Epidermal melanocyte (primary cell): ENCODE measurements around the gene ZNF205.

Experiments used
- DNase-seq: peaks from one replicate; pipeline ENCODE4 v3.0.0; 2011; ENCODE audit warnings: low spot score; ENCODE audit not compliant: insufficient read length

ZNF205 gene

DNA sequence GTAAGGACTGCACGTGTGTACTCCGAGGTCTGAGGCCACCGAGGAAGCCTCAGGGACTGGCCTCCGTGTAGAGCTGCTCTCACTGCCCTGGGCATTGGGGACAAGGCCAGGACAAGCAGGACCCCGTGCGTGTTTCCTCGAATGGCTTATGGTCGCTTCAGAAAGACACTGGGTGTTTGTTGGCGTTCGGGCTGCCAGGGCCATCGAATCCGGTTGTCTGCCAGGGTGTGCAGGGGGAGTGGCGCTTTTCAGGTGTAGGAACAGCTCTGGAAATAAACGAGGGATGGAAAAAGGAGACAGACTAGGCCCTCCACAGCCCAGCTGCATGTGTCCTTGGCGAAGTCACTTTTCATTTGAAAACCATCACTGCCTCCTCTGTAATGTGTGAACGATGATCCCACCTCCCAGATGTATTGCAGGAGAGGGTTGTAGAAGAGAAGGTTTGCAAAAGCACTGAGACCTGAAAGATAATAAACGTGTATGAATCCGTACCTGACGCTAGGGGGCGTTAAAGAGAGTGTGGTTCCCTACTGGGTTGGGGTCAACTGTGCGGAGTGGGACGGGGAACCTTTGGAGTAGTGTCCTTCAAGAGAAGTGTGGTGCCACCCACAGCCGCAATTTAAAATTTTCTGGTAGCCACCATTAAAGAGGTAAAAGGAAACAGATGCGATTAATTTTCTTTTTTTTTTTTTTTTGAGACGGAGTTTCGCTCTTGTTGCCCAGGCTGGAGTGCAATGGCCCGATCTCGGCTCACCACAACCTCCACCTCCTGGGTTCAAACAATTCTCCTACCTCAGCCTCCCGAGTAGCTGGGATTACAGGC, 11.2 kb upstream of the ZNF205 start:
- no peak for DNase-seq

DNA sequence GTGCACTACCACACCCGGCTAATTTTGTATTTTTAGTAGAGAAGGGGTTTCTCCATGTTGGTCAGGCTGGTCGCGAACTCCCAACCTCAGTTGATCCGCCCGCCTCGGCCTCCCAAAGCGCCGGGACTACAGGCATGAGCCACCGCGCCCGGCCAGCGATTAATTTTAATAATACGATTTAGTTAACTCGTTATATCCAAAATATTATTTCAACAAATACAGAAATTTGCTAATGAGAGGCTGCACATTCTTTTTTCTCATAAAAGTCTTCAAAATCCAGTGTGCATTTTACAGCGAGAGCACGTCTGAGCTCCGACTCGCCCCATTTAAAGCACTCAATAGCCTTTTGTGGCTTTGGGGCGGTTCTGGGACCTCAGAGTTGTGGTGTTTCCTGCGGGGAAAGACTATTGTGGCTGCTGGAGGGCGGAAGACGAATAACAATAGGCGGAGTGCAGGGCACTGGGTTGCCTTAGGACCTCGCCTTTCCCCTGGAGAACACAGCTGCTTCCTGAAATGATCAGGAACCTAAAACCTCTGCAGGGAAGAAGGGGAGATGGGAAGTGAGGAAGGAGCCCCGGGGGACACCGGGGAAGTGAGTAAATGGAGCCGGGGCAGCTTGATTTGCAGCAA, 10.4 kb upstream of the ZNF205 start:
- DNase-seq = no peak

DNA sequence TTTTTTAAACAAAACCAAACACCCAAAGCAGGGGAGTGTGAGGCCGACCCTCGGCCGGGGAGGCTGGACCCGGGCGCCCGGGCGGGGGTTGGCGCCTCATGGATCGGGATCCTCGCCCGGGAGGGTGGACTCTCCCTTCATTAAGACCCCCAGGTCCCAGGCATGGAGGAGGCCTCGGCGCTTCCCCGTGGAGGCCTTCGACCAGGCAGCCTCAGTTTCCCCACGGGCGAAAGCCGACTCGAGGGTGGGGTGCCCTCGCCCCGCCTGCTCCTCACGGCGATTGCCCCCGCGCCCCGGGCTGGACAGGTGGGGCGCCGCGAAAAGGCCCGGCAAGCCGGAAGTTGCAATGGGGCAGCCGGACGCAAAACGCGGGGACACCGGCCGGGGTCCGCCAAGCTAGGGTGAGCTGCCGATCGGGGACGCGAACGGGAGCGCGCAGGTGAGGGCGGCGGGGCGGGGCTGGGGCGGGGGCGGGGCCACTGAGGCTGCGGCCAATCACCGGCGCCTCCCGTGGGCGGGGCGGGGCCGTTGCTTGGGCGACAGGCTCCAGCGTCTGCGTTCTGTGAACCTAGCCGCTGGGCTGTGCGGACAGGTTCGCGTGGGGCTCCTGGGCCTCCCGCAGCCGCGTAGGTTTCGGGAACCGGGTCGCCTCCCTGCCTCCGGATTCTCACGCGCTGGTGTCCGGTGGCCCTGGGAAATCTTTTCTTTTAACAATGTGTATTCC, 6.0 kb upstream of the ZNF205 start:
- DNase-seq = peak; percentile 94

DNA sequence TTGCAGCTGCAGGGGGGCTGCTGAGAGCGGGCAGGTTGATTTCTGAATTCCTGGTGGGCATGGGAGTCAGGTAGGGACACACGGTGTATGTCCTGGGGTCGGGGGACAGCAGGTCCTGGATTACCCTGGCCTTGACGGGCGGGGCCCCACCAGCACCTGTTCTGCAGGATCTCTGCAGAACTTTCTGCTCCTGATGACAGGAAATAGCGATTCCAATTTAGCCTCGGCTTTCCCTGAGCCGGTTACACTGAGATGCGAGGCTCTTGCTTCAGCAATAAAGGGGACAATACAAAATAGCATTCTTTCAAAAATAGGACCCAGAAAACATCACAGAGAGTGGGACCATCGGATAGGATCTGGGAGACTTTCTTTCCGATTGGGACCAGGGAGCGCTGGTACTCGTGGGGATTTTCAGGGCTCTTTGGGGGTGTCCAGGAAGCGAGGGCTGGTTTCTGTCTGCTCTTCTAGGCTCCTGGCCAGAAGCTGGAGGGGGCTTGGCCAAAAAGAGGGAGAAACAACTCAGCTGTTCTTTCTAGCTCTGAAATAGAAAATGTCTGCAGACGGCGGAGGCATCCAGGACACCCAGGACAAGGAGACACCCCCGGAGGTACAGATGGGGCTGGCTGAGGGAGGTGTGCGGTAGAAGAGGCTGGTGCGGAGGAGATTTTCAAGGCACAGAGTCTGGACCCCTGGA, 642 bp downstream of the ZNF205 start:
- DNase-seq = no peak

DNA sequence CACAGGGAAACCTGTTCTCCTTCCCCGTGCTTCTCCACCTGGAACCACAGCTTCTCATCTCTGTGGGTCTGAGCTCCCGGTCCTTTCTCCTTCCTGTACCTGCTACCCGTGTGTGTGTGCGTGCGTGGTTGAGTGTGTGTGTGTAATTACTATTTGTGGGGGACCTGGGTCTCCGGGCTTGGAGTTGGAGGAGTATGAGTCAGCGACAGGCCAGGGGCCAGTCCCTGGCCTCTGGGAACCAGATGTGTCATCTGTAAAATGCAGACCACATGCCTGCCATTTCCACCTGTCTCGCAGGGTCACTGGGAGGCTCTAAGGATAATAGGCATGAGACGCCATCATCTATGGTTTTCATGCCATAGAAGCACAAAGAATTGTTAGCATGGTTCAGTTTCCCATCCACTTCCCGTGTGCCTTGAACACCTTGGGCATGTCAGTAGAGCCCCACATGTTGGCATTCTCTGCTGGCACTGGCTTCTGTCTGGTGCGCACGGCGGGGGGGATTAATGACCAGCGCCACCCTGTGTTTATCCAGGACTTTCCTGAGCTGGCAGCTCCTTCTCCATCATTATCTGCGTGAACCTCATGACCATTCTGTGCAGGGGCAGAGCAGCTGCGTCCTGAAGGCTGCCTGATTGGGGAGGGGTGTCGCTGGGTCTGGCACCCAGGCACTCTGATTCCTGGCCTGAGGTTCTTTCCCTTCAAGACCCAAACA, 1.5 kb downstream of the ZNF205 start:
- DNase-seq = no peak

DNA sequence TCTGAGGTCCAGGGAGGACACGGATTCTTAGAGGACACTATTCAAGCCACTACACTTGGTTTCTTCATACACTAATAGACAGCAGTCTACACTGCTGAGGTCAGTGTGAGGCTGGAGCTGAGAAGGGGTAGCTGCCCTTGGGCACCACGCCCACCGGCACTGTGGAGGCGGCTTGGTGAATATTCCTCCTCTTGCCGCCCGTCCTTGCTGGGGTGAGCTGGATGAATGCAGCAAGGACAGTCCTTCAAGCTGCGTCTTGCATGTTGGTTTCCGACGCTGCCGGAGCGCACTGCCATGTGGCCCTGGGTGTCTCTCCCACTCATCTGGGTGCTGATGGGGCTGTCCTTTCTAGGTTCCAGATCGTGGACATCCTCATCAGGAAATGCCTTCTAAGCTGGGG, 2.6 kb downstream of the ZNF205 start:
- no peak for DNase-seq

DNA sequence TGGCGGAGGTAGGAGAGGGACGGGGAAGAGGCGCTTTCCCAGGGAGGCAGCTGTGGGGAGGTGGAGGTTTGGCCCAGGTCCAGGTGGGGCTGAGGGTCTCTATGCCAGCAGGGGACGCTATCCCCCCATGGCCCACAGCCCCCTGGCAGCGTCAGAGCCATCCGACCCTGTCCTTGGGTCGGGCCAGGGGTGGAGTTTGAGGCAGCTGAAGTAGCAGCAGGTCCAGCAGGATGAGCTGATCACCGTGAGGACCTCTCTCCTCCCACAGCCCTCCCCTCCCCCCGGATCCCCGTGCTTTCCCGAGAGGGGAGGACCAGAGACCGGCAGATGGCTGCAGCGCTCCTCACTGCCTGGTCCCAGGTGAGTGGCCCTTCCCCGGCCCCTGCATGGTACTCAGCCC, 3.2 kb downstream of the ZNF205 start:
- no peak for DNase-seq

DNA sequence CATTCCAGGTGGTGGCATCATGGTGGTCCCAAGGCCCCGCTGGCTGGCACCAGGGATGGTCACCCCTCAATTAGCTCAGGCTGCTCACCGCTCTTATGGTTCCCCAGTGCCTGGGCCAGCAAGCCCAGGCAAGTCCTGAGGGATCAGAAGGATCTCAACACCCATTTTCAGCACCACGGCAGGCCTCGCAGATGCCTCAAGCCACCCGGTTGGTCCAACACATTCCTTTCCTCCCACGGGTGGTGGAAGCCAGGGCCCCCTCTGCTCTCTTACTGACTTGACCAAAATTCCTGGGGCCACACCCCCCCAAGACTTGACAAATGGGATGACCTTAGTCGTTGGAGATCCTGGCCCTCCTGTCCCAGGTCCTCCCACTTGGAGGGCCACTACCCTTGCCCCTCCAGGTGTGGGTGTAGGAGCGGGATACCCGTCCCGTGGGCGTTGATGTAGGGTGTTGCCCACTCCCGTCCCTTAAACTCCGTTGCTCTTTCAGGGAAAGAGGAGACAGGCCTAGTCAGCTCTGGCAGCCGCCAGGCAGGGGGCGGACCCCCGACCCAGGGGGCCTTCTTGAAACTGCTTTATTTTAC, 5.9 kb downstream of the ZNF205 start:
- no peak for DNase-seq

DNA sequence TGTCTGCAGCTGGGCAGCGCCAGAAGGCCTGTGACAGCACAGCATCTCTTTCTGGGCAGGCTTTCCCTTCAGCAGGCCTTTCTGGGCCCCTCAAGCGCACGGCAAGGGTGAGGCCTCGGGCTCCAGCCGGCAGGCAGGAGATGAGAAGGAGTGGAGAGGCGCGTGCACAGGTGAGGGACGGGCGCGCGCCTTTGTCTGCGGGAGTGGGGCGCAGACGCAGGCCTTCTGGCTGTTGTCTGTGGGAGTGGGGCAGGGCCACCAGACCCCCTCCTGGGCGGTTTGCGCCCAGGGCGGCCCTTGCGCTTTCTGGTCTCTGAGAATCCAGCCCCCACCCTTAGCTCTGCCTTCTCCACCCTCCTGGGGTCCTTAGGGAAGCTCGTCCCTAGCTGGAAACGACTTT, 6.5 kb downstream of the ZNF205 start:
- DNase-seq = no peak

DNA sequence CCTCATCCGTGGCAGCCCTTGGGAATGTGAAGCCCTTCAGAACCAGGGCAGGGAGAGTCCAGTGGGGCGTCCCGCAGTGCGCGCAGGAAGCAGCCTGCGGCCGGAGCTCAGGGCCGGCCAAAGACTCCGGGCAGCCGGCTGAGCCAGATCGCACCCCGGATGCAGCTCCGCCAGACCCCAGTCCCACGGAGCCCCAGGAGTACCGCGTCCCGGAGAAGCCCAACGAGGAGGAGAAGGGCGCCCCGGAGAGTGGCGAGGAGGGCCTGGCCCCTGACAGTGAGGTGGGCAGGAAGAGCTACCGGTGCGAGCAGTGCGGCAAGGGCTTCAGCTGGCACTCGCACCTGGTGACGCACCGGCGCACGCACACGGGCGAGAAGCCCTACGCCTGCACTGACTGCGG, 6.9 kb downstream of the ZNF205 start:
- DNase-seq = no peak

DNA sequence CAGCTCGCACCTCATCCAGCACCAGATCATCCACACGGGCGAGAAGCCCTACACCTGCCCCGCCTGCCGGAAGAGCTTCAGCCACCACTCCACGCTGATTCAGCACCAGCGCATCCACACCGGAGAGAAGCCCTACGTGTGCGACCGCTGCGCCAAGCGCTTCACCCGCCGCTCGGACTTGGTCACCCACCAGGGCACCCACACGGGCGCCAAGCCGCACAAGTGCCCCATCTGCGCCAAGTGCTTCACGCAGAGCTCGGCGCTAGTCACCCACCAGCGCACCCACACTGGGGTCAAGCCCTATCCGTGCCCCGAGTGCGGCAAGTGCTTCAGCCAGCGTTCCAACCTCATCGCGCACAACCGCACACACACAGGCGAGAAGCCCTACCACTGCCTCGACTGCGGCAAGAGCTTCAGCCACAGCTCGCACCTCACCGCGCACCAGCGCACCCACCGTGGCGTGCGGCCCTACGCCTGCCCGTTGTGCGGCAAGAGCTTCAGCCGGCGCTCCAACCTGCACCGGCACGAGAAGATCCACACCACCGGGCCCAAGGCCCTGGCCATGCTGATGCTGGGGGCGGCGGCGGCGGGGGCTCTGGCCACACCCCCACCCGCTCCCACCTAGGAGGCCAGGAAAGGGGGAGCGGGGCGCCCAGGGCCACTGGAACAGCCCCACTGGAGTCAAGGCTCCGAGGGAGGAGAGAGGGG, 7.5 kb downstream of the ZNF205 start:
- DNase-seq = no peak

DNA sequence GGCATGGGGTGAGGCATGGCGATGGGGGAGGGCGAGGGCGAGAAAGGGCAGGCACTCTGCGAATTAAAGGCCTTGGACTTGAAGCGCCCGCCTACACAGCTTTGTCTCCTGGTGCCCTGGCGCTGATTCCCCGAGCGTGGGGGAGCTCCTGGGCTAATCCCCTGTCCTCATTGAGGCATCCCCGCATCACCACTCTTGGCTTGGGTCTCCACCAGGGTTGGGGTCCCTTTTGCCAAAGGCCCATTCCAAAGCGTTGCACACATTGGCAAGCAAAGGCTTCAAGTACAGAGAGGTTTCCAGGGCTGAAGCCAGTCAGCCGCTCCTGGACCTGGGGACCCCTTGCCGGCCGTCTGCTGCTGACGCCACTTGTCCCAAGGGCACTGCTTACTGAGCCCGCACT, 8.0 kb downstream of the ZNF205 start:
- DNase-seq = no peak

DNA sequence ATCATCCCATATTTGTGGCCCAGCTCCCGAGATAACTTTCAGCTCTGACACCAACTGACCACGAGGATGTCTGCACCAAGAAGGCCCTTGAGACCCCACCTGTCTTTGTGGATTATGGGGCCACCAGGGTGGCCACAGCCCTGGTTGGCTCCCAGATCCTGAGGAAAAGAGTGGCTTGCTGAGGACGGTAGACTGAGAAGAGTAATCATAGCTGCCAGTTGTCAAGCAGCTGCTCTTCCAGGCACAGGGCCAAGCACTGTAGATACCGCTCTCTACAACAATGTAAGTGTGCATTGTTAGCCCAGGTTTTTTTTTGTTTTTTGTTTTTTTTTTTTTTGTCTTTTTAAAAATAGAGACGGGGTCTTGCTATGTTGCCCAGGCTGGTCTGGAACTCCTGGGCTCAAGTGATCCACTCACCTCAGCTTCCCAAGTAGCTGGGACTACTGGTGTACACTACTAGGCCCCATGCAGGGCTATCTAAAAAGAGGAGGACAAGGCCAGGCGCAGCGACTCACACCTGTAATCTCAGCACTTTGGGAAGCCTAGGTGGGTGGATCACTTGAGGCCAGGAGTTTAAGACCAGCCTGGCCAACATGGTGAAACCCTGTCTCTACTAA, 9.6 kb downstream of the ZNF205 start:
- no peak for DNase-seq

DNA sequence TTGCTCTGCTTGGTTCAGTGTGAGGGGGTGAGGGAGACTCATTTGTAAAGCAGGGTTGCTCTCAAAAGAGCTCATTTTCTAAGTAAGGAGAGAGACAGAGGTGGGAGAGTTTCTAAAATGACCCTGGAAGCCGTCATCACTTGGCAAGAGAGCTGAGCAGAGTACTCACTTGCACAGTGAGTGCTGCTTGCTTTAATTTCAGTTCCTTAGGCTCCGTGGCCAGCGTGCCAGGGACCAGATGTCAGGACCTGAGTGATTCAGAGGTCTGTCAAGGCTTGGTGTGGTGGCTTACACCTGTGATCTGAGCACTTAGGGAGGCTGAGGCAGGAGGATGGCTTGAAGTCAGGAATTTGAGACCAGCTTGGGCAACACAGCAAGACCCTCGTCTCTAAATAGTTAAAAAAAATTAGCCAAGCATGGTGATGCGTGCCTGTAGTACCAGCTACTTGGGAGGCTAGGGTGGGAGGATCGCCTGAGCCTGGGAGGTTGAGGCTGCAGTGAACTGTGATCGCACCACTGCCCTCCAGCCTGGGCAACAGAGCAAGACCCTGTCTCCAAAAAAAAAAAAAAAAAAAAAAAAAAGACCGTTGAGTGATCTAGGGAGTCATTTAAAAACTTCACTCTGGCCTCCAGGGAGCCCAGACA, 10.7 kb downstream of the ZNF205 start:
- DNase-seq = no peak

DNA sequence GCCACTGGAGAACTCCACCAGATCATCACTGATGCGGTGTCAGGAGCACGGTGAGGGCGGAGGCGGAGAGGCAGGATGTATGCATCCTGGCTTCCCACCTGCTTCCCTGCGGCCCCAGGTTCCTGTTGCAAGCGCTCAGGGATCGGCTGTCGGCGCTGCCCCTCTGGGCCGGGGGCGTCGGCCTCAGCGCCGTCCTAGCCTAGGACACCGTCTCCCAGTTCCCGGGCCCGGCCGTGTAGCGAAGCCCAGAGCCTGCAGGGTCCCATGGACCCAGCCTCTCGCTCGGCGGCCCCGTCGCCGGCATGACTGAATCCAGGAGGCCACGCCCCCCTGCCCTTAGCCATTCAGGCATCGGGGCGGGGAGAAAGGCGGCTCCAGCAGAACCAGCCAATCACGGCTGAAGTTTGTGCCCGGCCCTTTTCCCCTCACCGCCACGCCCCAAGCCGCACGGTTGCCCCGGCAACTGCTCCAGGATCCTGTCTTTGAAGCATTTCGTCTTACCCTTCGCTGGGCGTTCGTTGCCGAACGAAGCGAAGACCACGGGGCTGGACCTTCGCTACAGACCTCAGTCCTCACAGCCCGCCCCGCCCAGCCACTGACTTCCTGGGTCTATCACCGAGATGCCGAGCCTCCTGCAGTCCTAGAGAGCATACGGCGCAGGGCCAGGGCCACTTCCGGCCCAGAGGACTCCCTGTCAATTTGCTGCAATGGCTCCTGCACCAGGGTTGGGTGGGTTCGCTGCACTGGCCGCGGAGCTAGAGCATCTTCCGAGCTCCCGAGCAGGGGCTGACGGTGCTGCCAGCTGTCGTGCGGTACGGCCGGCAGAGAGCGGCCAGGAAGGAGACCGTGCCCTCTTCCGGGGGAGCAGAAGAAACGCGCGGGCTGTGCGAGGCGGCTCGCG, 11.8 kb downstream of the ZNF205 start:
- DNase-seq = peak; percentile 93

DNA sequence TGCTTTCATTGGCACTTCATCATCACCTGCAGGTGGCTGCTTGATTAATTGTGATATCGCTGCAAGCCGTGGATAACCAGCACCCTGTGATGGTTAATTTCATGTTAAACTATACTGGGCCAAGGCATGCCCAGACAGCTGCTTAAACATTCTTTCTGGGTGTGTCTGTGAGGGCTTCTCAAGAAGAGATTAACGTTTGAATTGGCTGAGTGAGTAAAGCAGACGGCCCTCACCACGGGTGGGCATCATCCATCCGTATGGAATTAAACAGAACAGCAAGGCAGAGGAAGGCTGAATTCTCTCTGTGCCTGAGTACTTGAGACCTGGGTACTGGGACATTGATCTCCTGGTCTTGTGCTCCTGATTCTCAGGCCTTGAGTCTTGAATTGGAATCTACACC, 15.4 kb downstream of the ZNF205 start:
- DNase-seq = no peak

DNA sequence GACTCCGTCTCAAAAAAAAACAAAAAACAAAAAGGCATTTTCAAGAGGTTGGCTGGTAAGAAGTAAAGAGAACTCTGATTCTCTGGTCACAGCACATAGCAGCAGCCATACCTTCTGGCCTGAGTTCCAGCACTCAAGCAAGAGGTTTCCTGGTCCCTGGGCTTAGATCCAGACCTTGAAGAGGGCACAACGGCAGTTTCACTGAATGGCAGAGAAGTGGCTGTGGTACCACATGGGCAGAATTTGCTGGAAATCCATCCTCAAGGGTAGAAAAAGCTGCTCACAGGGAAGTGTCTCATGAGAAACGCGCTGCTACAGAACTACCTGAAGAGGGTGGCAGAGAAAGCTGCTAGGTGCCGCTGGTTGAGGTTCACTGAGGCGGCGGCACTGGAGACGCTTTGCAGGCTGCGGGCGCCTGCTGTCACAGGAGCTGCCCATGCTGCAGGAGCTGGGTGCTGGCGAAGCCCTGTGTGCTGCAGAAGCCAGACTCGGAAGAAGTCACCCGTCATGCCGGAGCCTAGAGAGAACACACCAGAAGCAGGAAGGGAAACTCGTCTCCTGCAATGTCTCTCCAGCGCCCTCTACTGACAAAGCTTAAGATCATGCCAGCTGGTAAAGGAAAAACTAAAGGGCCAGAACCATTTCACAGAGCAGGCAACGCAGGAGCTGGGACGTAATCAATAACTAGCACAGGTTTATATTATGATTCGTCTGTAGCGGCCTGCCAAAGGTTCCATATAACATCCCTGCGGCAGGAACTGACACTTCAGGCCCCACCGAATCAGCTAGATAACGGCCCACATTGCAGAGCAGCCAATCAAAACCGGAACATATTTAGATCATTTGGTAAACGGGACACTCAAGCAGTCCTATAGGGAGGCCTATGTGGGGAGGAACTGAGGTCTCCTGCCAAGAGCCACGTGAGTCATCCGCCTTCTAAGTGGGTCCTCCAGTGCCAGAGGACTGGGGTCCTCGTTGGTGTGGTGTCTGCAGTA, 17.0 kb downstream of the ZNF205 start:
- no peak for DNase-seq
